GM23248 (cell line): Measurements from ENCODE around the gene RHOJ.

Experiments used
- EZH2 ChIP-seq: fragments of 200-600 bp; sonication (generic); IDR thresholded peaks from 2 replicates; pipeline ENCODE4 v1.6.1; 2018; ENCODE audit warnings: antibody characterized with exemption, mild to moderate bottlenecking; ENCODE audit not compliant: insufficient read depth, poor library complexity, severe bottlenecking
- EZH2phosphoT487 ChIP-seq: fragments of 200-600 bp; sonication (generic); IDR thresholded peaks from 2 replicates; pipeline ENCODE4 v1.6.1; 2018; ENCODE audit warnings: antibody characterized with exemption, moderate library complexity, mild to moderate bottlenecking, low read depth; ENCODE audit not compliant: insufficient read depth

- no peak for TF ChIP-seq EZH2
- no peak for TF ChIP-seq EZH2phosphoT487
Observed at GRCh38 chr14:63269561-63270225, 65.5 kb downstream of the RHOJ start.
